ENCODE data around the gene DNM2.
"Not testable (repeated sequence)": the region's sequence is repeated elsewhere in the genome, so short reads cannot be mapped to it uniquely, and the experiment has no call there.

DNM2 gene

DNA sequence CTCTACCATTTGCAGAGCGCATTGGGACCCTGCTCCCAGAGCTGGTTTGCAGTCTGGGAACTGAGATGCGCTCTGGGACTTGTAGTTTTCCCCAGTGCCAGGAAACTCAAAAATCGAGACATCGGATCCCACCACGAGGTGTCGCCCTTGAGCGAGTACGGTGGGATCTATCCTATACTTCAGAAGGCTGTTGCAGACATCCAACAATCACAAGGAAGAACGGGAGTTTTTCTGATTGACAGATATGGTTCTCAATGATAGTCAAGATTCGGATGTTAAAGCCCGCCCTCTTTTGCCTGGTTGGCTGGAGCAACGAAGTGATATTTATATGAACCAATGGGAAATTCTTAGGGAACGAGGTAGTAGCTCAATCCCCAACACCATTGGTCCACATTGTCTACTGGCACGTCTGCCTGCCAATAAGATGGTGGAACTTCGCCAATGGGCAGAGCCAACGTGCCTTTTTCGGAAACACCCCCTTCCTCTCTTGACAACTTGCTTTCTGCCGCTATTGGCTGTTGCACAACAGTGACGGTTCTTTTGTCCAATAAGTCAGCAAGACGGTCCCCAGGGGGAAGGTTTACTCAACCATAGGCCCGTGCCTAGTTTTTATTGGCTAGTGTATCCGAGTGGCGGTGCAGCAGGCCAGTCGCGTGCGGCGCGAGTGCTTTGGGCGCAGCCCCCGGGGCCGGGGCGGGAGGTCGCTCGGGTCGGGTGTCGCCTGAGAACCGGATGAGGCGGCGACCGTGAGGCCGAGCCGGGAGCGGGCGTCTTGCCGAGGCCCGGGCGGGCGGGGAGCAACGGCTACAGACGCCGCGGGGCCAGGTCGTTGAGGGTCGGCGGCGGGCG, at the start of gene DNM2:
Gene DNM2, plus strand, starts transcription at position 724 of the 849 bp plus-strand sequence. CDS start 164 bp downstream, outside the sequence.
- DNase-seq: peak; percentile 72

DNA sequence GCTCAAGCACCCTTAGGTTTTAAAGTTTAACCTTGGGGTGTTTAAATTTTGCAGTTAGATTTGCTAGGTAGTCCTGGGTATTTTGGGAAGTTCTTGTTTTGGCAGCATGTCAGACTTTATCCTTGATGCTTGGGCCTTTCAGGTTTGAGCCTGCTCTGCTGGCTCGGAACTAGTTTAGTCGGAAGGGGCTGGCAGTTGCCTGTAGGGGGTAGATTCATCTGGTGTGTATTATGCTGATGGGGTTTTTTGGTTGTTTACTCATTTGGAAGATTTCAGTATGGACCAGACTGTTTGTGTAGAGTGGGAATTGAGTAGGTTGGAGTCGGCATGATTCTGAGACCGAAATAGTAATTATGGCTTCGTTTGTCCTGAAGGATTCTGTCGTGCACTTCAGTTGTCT, 48.6 kb upstream of the DNM2 start:
- DNase-seq: no peak

DNA sequence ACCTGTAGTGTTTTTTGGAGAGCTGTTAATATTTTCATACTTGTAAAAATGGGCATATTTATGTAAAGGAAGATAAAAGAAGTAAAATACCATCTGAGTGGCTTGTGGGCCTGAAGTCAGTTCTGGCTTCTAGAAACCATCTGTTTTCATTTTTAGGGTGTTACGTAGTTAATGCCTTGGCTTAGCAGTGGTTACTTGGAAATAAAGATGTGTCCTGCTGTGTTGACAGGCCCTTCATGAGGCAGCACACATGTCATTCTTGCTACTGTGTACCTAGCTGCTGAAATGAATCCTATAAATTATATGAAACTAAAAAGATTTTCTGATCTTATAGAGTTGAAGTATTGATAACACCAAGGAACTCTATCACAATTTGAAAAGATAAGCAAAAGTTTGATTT, 47.7 kb upstream of the DNM2 start:
- no peak for DNase-seq

DNA sequence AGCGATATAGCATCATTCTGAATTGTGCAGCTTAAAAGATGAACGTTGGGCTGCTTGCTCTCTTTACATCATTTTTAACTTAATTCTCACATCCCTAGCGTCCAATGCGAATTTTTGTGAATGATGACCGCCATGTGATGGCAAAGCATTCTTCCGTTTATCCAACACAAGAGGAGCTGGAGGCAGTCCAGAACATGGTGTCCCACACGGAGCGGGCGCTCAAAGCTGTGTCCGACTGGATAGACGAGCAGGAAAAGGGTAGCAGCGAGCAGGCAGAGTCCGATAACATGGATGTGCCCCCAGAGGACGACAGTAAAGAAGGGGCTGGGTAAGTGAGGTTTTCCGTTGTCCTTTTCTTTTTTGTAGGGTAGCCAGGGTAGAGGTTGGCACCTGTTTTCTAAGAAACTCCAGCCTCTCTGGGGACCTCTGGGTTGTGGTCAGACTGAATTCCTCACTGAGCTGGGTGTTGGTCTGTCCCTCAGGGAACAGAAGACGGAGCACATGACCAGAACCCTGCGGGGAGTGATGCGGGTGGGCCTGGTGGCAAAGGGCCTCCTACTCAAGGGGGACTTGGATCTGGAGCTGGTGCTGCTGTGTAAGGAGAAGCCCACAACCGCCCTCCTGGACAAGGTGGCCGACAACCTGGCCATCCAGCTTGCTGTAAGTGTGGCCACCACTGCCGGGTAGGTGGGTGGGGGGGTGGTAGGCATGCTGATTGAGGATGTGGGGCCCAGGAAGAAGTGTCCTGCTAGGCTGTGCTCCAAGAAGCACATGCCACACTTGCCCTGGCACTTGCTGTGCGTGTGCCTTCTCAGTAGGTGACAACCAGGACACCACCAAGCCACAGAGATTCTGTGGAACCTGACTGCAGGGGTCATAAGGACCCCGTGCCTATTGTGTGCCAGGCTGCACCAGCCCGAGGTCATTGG, 46.7 kb upstream of the DNM2 start:
- DNase-seq: no peak

DNA sequence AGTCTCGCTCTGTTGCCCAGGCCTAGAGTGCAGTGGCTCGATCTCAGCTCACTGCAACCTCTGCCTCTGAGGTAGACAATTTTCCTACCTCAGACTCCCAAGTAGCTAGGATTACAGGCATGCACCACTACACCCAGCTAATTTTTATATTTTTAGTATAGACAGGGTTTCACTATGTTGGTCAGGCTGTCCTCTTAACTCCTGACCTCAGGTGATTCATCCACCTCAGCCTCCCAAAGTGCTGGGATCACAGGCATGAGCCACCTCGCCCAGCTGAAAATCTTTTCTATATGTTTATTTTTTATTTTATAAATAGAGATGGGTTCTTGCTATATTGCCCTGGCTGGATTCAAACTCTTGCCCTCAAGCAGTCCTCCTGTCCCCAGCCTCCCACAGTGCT, 46.0 kb upstream of the DNM2 start:
- not testable (repeated sequence) for DNase-seq

DNA sequence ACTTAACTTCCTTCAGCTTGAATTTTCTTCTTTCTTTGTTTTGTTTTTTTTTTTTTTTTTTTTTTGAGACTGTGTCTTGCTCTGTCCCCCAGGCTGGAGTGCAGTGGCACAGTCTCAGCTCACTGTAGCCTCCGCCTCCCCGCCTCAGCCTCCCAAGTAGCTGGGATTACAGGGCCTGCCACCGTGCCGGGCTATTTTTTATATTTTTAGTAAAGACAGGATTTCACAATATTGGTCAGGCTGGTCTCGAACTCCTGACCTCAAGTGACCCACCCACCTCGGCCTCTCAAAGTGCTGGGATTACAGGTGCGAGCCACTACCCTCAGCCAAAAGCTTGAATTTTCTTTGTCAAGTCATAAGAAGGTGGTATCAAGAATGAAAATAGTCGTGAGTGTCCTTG, 42.7 kb upstream of the DNM2 start:
- DNase-seq: not testable (repeated sequence)

DNA sequence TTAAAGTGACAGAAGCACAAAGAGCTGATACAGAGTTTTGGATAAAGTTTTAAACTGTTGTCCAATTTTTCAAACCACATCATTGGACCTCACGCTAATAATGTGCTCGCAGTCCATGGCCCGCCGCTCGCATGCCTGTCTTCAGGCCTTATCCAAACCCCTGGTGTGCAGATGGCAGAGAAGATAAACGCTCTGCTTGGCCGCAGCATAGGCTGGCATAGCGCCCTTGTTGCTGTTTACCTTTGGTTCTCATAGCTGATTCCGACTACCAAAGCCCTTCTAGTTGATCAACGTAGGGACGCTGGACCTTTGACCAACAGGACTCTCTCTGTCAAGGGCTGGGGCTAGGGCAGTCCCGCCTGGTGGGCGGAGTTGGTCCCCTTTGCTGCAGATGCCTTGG, 40.1 kb upstream of the DNM2 start:
- no peak for DNase-seq

DNA sequence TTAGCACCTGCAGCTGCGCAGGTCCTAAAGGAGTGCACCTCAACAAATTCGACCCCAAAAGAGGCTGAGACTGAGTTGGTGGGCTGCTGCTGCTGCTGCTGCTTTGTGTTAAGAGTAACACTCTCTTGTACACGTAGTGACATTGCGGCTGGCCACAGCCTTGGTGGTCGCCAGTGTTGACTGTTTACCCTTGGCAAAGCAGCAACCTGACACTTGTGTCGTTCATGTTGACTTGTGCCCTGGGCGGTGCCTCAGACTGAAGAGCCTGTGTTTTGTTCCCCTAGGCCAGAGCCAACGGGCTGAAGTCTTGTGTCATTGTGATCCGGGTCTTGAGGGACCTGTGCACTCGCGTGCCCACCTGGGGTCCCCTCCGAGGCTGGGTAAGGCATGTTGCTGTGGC, 39.1 kb upstream of the DNM2 start:
- DNase-seq: no peak

DNA sequence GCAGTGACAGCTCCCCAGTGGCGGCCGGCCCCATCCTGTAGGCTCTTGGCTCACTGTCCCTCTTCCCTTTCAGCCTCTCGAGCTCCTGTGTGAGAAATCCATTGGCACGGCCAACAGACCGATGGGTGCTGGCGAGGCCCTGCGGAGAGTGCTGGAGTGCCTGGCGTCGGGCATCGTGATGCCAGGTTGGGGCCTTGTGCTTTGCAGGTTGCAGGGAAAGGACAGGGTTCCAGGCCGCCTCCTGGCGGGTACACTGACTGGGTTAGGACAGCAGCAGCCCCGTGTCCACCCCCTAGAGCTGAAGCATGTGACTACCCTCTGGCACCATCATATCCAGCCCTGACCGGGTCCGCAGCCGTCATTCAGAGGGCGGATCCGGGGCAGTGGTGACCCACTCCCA, 38.1 kb upstream of the DNM2 start:
- DNase-seq: no peak

DNA sequence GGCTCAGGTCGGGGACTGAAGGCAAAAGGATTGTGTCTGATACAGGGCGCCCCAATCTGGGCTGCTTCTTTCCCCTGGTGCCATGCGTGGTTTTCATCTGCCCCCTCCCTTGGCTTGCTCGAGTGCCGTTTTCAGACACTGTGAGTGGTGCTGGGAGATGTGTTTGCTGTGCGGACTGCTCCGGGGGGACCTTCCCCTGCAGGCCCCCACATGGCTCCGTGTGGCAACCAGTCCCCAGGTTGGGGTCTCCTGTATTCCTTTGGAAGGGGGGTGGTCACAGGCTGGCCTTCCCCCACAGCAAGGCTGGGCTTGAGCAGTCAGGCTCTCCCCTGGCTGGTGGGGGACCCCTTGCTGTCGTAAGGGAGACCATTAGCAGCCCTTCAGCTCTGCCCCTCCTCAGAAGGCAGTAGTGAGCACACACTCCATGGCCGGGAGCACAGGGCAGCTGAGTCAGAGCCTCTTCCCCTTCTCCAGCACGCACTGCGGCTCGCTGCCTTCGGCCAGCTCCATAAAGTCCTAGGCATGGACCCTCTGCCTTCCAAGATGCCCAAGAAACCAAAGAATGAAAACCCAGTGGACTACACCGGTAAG, 37.2 kb upstream of the DNM2 start:
- no peak for DNase-seq

DNA sequence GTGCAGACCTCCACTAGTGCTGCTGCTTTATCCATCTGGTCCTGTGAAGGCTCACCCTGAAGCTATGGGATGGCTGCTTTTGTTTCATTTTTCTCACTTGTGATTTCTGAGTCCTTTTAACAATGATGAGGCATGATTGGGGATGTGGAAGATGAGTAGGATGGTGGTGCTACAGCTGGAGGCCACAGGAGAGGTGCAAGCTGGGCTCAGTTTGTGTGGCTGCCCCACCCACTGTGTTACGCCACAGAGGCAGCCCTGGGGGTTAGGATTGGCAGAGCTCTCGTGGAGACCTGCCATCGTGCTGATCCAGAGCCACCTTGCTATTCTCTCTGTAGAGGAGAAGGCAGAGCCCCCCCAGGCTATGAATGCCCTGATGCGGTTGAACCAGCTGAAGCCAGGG, 36.2 kb upstream of the DNM2 start:
- DNase-seq: no peak

DNA sequence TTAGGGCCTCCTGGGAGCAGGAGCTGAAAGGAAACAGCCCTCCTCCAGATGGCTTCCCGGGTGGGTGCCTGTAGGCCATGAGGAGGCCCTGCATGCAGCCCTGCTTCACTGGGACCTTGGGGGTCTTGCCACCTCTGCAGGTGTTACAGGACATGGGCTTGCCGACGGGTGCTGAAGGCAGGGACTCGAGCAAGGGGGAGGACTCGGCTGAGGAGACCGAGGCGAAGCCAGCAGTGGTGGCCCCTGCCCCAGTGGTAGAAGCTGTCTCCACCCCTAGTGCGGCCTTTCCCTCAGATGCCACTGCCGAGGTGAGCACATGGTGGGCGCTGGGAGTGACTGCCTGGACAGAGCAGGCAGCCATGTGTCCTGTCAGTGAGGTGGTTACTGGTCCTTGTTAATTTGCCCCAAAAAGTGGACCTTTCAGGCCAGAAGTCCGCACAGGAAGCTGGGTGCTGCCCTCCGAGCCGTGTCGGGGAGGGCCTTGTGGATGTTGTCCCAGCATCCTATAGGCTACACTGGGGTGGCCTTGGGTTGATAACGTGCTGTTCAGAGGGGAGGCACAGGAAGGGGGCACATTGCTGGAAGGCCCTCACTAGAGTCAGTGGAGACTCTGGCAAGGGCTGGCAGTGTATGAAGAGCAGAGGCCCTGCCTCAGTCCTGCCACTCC, 35.3 kb upstream of the DNM2 start:
- no peak for DNase-seq

DNA sequence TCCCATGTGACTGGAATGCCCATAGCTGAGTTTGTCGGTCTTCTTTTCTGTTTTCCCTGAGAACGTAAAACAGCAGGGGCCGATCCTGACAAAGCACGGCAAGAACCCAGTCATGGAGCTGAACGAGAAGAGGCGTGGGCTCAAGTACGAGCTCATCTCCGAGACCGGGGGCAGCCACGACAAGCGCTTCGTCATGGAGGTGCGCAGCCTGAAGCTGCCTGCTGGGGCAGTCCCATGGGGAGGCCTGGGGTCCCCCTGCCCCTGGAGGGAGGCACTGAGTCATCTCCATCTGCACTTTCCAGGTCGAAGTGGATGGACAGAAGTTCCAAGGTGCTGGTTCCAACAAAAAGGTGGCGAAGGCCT, 34.8 kb upstream of the DNM2 start:
- DNase-seq: no peak

DNA sequence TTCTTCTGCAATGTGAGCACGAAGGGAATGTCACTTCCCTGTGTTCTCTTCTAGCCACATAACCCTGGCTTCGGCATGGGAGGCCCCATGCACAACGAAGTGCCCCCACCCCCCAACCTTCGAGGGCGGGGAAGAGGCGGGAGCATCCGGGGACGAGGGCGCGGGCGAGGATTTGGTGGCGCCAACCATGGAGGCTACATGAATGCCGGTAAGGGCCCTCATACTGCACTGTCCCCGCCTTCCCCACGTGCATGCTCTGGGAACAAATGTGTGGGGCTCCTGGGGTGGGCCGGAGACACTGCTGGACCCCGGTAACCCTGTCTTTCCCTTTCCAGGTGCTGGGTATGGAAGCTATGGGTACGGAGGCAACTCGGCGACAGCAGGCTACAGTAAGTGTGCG, 34.3 kb upstream of the DNM2 start:
- DNase-seq: no peak

DNA sequence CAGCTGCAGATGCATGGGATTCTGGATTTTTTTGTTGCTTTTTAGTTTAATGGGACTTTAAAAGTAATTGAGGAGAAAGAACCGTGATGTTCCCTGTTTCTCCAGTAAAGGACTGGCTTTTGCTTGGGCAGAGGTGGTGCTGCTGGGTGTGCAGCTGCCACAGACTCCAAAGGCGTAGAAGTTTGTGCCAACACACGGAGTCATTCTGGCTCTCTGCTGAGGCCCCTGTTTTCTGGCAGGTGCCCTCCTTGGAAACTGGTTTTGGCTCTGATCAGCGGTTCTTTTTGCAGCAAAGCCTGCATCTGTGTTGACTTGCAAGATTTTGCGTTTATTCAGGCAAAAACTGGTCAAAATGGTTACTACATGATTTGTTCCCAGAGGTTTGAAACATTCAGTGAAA, 32.7 kb upstream of the DNM2 start:
- no peak for DNase-seq

DNA sequence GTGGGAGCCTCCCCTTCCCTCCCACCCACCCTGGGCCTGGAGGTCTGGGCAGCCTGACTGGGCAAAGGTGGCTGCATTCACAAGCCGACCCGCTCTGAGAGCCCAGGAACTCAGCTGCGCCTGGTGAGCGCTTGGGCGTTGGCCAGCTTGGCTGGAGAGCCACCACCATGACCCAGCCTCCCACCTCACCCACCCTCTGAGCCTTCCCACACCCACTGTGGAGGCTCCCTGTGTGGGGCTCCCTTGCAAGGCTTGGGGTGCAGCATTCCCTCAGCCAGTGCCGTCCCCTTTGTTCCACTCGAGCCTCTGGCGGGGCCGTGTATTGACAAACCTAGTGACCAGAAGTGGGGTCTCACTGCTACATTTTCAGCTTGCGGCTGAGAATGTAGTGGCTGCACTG, 31.7 kb upstream of the DNM2 start:
- no peak for DNase-seq

DNA sequence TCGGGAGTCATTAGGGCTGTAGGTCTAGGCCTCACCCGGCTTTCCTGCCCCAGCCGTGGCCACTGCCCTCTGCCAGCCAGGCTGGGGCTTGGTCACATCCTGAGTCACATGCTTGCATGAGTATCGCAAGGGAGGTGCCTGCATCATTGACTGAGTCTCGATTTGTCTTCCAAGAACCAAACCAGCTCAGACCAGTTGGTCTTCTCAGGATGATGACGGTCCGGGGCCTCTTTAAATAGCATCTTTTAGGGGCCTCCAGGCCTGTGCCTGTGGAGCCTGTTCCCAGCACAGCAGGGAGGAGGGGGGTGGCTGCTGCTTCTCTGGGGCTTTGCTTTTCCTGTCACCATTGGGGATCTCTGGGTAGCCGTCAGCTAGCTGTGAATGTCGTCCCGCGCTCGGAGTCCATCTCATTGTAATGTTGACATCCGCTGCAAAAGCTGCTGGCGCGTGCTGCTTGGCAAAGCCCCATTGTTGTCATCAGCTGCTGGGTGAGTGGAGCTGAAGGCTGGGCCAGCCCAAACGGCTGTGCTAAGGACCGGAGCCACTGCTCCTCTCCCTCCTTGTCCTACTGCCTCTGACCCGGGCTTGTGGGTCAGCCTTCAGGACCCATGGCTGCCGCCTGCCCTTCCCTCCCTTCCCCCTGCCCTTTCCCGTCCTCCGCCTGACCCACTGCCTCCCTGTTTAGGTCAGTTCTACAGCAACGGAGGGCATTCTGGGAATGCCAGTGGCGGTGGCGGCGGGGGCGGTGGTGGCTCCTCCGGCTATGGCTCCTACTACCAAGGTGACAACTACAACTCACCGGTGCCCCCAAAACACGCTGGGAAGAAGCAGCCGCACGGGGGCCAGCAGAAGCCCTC, 31.0 kb upstream of the DNM2 start:
- no peak for DNase-seq

DNA sequence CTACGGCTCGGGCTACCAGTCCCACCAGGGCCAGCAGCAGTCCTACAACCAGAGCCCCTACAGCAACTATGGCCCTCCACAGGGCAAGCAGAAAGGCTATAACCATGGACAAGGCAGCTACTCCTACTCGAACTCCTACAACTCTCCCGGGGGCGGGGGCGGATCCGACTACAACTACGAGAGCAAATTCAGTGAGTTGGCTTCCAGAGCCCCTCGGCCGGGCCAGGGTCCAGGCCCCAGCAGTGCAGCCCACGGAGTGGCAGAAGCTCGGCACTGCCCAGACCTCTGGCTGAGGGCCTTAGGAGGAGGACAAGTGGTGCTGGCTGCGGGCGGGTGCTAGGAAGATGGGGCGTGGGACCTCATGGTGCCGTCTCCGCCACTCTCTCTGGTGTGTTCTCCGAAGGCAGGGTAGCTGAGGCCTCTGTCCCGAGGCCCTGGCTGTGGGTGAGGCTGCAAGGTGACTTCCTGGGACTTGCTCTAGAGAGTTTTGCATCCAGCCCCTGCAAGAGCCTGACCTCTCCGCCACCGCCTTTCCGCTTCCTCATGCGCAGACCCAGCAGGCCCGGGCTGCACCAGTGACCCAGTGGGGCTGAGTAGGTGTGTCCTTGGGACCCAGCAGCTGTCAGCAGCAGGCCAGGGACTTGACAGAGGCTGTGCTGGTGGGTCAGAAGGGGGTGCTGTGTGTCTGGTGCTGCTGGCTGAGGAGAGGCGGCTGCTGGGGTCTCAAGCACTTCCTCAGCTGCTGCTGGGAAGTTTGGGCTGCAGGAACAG, 30.2 kb upstream of the DNM2 start:
- no peak for DNase-seq

DNA sequence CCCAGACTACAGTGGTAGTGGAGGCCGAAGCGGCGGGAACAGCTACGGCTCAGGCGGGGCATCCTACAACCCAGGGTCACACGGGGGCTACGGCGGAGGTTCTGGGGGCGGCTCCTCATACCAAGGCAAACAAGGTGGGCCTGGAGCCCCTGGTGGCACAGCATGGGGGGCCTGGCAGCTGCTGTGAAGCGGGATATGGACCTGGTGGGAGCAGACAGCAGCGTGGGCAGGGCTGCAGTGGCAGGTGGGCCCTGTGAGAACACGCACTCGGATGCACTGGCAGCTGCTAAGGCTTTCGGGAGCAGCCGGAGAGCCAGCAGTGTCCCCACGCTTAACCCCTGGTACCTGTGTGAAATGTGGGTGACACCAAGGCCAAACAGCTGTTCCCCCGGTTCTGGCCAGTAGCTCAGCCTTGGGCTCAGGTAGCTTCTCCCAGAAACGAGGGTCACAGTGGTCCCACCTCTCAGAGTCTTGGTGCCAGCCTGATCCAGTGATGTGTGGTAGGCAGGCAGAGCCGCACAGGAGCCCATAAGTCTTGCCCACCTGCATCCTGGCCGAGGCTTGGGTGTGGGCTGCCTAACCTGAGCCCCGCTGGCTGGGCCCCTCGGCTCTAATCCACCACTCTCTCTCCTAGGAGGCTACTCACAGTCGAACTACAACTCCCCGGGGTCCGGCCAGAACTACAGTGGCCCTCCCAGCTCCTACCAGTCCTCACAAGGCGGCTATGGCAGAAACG, 29.2 kb upstream of the DNM2 start:
- DNase-seq: no peak

DNA sequence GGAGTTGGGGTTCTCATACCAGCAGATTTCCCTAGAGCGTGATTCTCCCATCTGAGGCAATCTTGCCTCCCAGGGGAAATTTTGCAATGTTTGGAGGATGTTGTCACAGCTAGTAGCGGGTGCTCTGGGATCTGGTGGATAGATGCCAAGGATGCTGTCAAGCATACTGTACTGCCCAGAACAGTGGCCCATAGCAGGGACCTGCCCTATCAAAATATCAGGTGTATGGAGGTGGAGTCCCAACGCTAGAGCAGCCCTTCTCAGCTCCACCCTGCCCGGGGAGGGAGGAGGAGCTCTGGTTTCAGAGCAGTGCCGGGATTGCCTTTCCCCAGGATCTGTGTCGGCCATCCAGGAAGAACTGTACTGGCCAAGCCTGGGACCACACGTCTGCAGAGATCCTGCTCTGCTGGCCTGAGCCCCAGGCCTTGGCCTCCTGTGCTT, 27.5 kb upstream of the DNM2 start:
- DNase-seq: no peak

Data from cortex of kidney (tissue), 1 donor.